ENCODE results near the gene TRAPPC10. TPM values are rescaled to one million over a fixed set of nuclear protein-coding genes. Genes with fewer than 3 reads are reported as not detected.

The TRAPPC10 gene
- total and polyA plus RNA-seq, 2 of the 8 experiments (the other 6 are each of a cell fraction or from before 2014, with no cell fraction given), result 18.5 to 29.8 TPM

DNA sequence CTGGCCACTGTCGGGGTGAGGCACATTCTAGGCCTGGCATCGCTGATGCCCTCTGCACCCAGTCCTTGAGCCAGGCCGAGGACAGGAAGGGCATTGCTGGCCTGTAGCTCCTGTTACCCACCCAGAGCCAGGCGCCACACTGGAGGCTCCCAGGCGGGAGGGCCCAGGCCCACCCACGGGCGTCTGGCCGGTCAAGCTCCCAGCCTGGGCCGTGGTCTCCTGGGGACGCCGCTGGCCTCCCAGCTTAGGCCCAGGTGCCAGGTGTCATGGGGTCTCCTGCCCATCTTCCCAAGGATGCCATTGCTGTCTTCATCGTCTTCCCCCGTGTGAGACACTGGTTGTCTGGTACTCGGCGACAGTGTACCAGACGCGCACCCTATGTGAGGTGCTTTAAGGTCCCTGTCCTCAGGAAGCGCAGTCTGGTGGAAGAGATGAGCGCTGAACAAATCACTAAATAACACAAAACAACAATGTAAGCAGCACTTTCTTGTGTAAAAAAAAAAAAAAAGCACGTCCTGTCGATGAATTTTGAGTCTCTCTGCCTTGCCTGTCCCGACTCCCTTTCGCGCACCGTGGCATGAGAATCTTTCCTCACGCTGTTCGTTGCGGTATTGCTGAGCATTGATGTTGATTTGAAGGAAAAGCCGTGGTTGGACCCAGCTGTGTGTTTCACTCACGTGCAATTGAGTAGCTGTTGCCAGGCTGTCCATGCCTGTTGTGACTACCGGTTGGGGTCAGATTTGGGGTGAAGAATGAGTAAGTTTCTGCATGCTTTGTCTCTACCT lies 27.0 kb upstream of the TRAPPC10 start:
- no peaks in the 10 kb centered on the region for H3K36me3 ChIP-seq (ENCODE audit: control insufficient read depth in 2 of 4, insufficient read depth in 4 of 4, low read length in 3 of 4)
- CTCF ChIA-PET (ENCODE audit: partially characterized antibody), result interaction anchor here (0.8 to 3.1 kb wide), 8 partner anchors 9 to 169 kb away, joined by 3 to 15 read pairs (median 4); no protein-coding TSS in a partner anchor
- peak overlapping the region; percentile 57 for H4K8ac ChIP-seq (ENCODE audit: extremely low read depth, insufficient read depth, low read length)
- peak overlapping the region; percentile 79 for H2AFZ ChIP-seq (ENCODE audit: low read length)
- H3K56ac ChIP-seq (replicated peaks; ENCODE audit: insufficient read length, low read depth, low read length), result no peak overlapping the region
- POLR2A ChIA-PET (ENCODE audit: partially characterized antibody), result interaction anchor here (0.6 to 1.8 kb wide), 2 partner anchors 16 to 194 kb away, joined by 3 to 4 read pairs; no protein-coding TSS in a partner anchor
- H3K27ac ChIP-seq (ENCODE audit: low read depth, low read length), result no peak overlapping the region
- 86% methylated on average over 31 of the region's 31 CpGs; no CpG with 5 or more reads in 1 of the 2 experiments for WGBS, 2 experiments (ENCODE audit: extremely low coverage in 1 of 2, insufficient coverage in 1 of 2, insufficient read length in 1 of 2, insufficient replicate concordance in 2 of 2, low coverage in 1 of 2, low lambda C conversion rate in 2 of 2, missing lambda C conversion rate in 1 of 2)
- H3K23me2 ChIP-seq (ENCODE audit: low read depth, low read length), result no peaks in the 10 kb centered on the region
- H3K18ac ChIP-seq (ENCODE audit: extremely low read depth, low read length), result peak overlapping the region; percentile 44
- peak overlapping the region; percentile 72; the same call in 1 of the 2 replicates for H2BK15ac ChIP-seq (ENCODE audit: low read length)
- no peak overlapping the region for H2BK120ac ChIP-seq (replicated peaks; ENCODE audit: low read depth, low read length)
- H2AK5ac ChIP-seq (ENCODE audit: low read depth, low read length), result no peak overlapping the region
- H3K4me3 ChIP-seq (ENCODE audit: extremely low read depth in 1 of 4, insufficient read depth in 2 of 4, low read depth in 3 of 4, low read length in 4 of 4), result peak overlapping the region in 1 of 4 experiments; percentile 56; a peak in 3 of 8 replicates
- no peak overlapping the region for H3K14ac ChIP-seq (ENCODE audit: insufficient read length)
- peak overlapping the region; percentile 5 for H4K91ac ChIP-seq (replicated peaks; ENCODE audit: insufficient read length, low read length)
- FAIRE-seq (no peak), DNase-seq (ENCODE audit: low read depth in 1 of 2, low spot score in 2 of 2) (no peak)
- peak overlapping the region; percentile 32; the same call in 1 of the 2 replicates for H2BK20ac ChIP-seq (ENCODE audit: low read length)
- no peaks in the 10 kb centered on the region for H3K9me3 ChIP-seq (ENCODE audit: insufficient read depth in 2 of 2, low read depth in 1 of 2, low read length in 1 of 2)
- peak overlapping the region; percentile 70 to 78 for H3K4me2 ChIP-seq (ENCODE audit: insufficient read depth in 1 of 2, low read depth in 2 of 2, low read length in 2 of 2)
- H3K23ac ChIP-seq (ENCODE audit: insufficient read length), result no peak overlapping the region
- H3K9ac ChIP-seq (replicated peaks in 1 of 4; ENCODE audit: extremely low read depth in 1 of 4, low read depth in 3 of 4, low read length in 3 of 4), result no peak overlapping the region
- H3K79me2 ChIP-seq (ENCODE audit: control insufficient read depth in 1 of 2, insufficient read depth in 2 of 2, low read length in 2 of 2), result no peaks in the 10 kb centered on the region
- TF ChIP-seq POLR2AphosphoS5 (IDR thresholded peaks at IDR 0.05; ENCODE audit: low read depth, low read length) (no peak), TAF7 (optimal IDR thresholded peaks at IDR 0.05; ENCODE audit: borderline replicate concordance, low read depth, low read length) (no peak), TCF12 (IDR thresholded peaks at IDR 0.05; ENCODE audit: low read depth, low read length) (no peak)
- no peak overlapping the region for H2BK12ac ChIP-seq (ENCODE audit: low read depth, low read length)
- peaks cover 0 to 2% of the 10 kb centered on the region in 2 experiments for H4K20me1 ChIP-seq (replicated peaks in 1 of 2; ENCODE audit: control insufficient read depth in 1 of 2, insufficient read depth in 2 of 2, low read length in 2 of 2)
- H3K4me1 ChIP-seq (replicated peaks in 1 of 4; ENCODE audit: control insufficient read depth in 3 of 4, insufficient read depth in 4 of 4, low read length in 3 of 4), result peaks cover 0 to 14% (median 11%) of the 10 kb centered on the region in 4 experiments; a peak in 6 of 7 replicates
- no peaks in the 10 kb centered on the region for H3K27me3 ChIP-seq (replicated peaks in 1 of 4; ENCODE audit: control insufficient read depth in 3 of 4, extremely low read depth in 1 of 4, insufficient read depth in 3 of 4, low read length in 3 of 4)
- no peak overlapping the region for H2BK5ac ChIP-seq (ENCODE audit: low read depth, low read length)
- no peaks in the 10 kb centered on the region for H3K79me1 ChIP-seq (ENCODE audit: low read depth, low read length)
- no peak overlapping the region for H4K5ac ChIP-seq (ENCODE audit: insufficient read length, low read depth, low read length)
- no peak overlapping the region for H3K4ac ChIP-seq (replicated peaks; ENCODE audit: insufficient read length, low read depth, low read length)
